Fibroblast of gingiva (primary cell): ENCODE data around the gene ARF5.

Source experiments
- DNase-seq: peaks from one replicate; pipeline ENCODE4 v3.0.0-alpha.2; 2011; ENCODE audit warnings: low read depth

ARF5 gene

DNA sequence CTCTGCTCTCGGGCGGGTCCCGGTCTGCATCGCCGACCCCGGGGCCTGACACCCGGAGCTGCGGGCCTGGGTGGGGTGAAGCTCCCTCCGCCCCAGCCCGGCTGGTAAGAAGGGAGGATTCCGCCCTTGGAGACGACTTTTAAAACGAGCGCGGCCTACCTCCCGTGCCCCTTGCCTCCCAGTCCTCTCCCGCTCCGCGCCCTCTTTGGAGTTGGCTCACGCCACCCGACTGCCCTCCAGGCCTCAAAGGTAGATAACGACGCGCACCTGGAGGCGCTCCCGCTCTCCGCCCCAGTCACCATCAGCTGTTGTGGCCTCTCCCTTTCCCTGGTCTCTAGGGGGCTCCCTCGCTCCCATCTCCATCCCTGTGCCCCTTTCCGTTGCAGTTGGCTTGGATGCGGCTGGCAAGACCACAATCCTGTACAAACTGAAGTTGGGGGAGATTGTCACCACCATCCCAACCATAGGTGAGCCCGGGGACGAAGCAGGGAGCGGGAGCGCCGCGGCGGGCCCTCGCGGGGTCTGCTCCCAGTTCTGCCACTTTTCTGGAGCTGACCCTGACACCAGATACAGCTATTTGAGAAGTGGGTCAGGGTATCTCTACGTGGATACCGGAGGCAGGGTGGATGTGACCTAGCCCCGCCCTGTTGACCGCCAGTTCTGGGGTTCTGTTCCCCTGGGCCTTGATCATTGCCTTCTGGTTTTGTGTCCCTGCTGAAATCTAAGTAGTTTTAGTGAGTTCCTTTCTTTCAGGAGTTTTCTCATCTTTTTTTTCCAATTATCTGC lies 679 bp downstream of the ARF5 start:
- DNase-seq = peak; percentile 36

DNA sequence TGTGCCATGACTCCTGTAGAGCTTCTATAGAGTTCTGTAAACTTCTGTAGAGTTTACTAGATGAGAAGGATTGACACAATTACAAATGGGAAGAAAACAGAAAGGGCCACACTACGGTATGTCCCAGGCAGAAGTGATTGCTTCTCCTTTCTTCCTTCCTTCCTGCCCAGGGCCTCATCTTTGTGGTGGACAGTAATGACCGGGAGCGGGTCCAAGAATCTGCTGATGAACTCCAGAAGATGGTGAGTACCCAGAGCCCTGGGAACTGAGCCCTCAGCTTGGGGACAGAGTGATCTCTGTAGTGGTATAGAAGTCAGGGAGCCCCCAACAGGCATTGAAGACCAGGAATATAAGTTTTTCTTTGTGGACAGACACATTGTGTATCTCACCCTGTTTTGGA lies 1.7 kb downstream of the ARF5 start:
- DNase-seq = no peak

DNA sequence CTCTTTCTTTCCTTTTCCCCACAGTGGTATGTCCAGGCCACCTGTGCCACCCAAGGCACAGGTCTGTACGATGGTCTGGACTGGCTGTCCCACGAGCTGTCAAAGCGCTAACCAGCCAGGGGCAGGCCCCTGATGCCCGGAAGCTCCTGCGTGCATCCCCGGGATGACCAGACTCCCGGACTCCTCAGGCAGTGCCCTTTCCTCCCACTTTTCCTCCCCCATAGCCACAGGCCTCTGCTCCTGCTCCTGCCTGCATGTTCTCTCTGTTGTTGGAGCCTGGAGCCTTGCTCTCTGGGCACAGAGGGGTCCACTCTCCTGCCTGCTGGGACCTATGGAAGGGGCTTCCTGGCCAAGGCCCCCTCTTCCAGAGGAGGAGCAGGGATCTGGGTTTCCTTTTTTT lies 3.0 kb downstream of the ARF5 start:
- no peak for DNase-seq

DNA sequence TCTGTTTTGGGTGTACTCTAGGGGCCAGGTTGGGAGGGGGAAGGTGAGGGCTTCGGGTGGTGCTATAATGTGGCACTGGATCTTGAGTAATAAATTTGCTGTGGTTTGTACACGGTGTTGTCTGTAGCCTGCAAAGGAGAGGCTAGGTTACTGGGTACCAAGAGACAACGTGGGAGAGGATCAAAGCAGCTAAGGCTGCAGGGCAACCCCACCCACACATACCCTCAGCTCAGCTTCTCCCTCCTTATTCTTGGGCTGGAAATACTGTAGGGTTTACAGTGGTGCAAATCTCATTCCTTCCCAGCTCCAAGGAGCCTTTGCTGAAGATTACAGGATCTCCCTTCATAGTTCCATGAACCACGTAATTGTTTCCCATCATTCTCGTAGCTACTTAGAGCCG lies 3.4 kb downstream of the ARF5 start:
- no peak for DNase-seq

DNA sequence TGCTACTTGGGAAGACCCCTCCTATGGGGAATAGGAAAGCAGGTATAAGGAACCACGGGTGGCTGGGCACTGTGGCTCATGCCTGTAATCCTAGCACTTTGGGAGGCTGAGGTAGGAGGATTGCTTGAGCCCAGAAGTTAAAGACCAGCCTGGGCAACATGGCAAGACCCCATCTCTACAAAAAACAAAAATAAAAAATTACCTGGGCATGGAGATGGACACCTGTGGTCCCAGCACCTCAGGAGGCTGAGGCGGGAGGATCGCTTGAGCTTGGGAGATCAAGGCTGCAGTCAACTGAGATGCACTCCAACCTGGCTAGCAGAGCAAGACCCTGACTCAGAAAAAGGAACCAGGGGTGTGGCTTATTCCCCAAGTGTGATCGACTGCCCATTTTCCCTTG lies 4.3 kb downstream of the ARF5 start:
- no peak for DNase-seq

DNA sequence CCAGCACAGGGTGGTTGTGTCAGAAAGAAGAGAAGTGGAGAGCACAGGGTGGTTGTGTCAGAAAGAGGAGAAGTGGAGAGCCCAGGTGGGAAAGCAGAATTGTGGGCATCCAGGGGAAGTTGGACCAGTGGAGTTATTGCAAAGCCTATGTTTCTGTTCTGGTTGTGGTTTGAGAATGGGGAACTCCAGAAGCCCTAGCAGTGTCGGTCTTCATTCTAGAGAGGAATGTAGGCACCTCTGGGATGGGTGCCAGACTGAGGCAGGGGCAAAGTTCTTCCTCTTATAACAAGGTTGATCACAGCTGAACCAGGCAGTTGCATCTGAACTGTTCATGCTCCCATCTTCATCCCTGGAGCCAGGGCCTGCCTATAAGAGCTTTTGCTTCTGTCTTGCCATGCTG lies 6.3 kb downstream of the ARF5 start:
- DNase-seq = no peak

DNA sequence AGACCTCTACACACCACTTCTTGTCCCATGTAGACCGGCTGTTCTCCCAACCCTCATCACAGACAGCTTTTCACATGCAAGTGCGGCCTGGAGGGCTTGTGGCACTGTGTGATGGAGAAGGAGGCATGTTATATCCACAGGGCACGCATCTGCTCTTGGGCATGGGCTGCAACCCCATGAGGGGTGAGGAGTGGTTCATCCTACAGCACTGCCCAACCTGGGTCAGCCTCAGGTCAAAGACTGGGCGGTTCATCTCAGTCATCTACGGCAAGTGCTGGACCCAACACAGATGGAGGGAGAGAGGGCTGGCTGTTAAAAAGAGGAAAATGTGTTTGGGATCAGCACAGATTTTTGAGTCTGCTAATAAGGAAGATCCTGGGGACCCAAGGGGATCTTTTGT lies 7.5 kb downstream of the ARF5 start:
- no peak for DNase-seq

DNA sequence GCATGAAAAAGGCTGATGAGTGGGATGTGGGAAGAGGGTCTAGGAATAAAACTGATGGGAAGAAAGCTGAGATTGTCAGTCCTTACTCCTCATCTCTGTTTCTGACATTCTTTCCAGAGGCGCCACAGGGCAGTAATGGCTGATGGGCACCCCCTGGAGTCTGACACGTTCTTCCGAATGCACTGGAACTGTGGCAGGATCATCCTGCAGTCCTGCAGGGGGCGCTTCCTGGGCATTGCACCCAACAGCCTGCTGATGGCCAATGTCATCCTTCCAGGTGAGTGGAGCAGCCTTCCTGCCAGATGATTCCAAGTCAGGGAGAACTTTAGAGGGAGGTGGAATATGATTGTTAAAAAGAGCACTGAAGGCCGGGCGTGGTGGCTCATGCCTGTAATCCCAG lies 10.1 kb downstream of the ARF5 start:
- no peak for DNase-seq

DNA sequence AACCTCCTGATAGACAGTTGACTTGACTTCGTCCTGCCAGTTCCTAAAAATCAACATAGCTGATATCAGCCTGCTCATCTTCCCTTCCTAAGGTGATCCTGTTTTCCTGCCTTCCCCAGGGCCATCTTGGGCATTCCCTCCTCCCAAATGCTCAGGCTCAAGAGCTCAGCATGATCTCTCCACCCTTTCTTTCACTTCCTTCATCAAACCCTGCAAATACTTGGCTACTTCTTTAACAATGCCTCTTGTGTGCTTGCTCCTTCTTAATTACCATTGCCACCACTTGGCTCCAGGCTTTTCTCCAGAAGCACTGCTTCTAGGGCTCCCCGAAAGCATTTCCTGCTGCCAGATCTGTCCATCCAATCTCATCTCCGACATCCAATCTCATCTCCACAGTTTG lies 12.7 kb downstream of the ARF5 start:
- no peak for DNase-seq

DNA sequence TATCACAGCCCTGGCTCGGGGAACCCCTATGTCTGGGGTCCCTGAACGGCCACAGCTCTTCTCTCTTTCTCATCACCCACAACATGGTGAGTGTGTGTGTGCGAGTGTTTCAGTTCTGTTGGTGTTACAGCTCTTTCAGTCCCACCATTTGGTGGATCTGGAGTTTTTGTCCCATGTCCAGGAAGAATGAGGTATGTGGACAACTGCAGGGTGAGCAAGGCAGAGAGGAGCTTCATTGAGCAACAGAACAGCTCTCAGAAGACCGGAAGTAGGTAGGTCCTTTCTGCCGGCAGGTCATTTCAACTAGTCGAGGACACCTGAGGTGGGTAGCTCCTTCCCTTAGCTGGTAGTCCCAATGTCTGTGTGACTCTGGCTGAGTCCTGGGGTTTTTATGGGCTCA lies 20.2 kb downstream of the ARF5 start:
- no peak for DNase-seq

DNA sequence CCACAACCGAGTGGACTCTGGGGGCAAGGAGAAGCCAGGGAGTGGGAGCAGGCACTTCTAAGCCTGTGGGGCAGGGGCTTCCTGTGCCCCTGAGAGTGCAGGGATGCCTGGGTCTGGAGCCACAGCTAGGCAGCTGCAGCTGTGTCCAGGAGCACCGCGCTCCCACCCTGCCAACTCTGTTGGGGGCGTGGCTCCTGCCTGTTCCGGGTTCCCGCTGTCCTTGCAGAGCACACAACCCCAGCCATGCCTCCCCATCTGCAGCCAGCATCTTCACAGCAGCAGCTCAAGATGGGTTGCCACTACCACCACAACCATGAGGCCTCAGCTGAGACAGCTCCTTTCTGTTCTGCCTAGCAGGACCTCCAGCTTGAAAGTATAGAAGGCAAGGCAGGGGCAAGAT lies 21.1 kb downstream of the ARF5 start:
- no peak for DNase-seq

DNA sequence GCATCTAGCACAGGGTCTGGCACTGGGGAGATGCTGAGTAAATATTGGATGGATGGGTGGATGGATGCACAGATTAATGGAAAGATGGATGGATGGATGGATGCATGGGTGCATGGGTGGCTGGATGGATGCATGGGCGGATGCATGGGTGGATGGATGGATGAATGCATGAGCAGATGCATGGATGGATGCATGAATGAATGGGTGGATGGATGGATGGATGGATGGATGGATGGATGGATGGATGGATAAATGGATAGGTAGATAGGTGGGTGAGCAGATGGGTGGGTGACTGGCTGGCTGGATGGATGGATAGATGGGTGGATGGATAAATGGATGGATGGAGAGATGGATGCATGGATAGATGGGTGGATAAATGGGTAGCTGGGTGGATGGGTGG lies 24.1 kb downstream of the ARF5 start:
- no peak for DNase-seq

DNA sequence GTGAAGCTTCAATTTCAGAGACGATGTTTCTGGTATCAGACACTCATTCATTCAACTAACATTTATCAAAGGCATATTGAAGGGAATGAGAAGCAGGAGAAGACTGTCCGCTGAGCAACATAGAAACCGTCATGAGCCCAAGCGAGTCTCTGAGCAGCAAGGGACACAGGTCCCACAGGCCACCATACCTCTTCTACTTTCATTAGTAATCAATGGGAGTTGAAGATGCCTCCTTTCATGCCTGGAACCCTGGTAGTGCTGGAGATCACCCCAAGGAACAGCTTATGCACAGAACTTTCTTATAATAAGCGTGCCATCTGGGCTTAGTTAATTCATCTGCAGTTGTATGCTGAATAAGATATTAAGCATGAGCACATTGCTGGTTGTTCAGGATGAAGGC lies 28.5 kb downstream of the ARF5 start:
- no peak for DNase-seq

DNA sequence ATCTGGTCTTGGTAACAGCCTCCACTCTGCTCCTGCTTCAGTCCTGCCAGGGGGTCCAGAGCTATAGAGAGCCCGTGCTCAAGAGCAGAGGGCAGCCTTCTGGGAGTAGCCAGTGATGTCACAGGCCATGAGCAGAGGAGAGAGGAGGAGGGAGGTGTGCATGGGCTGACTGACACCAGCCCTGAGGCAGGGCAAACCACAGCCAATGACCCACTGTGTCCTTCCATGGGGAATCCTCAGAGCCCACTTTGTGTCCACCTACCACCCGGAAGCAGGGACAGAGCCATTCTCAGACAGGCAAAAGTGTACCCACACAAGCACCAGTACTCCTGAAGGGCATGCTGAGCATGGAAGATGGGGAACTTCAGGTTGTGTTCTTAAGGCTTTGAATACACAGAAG lies 29.8 kb downstream of the ARF5 start, which contains the start of gene PAX4:
PAX4 (minus strand) TSS at position 101 of the 400 bp plus-strand sequence. CDS start 2,214 bp downstream, outside the sequence.
- no peak for DNase-seq

DNA sequence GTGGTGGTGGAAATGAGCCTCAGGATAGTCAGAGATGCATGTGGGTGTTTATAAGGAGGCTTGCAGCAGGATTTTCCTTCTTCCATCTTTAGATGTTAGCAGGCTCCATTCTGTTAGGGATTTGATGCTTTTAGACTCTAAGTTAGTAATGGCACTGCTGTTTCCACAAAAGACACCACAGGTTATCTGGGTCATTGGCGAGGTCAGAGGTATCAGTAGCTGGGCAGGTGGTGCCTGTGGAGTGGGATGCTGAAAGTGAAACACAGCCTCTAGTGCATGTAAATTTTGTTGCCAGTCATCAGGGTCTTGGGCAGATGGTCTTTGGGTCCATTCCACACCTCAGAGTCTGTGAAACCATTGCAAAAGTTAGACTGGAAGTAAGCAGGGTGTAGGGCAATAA lies 30.6 kb downstream of the ARF5 start:
- no peak for DNase-seq

DNA sequence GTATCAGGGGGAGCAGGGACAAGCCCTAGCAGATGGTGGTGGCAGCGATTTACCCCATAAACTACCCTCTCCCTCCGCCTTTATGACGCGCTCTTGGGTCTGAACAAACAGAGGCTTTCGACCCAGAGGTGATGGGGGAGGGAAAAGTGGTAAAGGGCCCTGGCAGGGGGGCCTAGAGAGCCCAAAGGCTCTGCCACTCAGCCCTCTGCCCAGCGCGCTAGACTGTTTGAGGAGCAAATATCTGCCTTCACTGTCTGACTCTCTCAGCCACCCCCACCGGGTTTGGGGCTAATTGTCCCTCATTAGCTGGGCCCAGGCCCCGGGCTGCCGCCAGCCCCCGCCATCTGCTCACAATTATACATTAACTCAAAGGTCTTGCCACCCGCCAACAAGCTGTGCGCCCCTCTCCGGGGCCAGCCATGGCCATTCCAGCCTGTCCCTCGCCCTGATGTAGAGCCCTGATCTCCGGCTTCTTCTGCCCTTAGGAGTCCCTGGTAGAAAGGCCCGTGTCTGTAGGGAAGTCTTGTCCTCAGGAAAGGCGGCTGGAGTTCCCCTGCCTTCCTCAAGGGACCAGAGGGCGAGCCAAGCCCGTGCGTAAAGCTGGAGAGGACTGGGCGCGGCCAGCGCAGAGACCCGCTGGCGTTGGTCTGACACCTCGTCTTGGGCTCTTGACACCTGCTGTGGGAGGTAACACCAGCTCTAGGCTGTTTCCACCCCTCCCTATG lies 31.6 kb downstream of the ARF5 start:
- no peak for DNase-seq

DNA sequence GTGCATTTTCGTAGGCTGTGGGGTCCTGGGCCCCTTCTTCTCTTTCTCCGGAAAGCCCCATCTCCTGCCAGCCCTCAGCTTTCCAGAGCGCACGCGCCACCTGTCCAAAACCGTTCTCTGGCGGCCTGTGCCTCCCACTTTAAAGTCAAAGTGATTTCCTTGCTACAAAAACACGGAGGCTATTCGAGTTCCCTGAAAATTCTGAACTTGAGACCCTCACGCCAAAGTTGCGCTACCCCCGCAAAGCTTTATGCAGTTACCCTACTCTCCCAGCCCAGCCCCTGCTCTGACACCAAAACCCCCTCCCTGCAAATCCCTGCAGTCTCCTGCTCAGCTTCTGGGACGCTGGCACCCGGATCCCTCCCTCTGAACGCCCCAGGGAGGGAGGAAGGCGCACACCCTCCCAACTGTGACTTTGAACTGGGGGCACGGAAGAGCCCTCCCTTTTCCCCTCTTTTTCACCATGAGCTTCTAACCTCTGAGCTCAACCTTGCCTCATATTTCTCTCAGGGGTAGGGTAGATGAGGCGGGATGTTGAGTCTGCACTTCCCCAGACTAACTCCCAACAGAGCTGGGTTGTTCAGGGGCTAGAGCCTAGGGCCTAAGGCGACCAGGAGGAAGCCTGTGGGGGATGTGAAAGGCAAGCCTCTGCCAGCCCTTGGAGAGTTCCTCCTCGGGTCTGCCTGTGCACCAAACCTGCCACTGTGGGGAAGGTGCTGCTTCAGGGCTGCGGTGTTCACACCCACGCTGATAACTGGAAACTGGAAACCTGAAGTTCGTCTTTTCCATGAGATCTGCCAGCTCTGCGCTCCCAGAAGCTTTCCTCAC lies 32.4 kb downstream of the ARF5 start:
- DNase-seq = no peak

DNA sequence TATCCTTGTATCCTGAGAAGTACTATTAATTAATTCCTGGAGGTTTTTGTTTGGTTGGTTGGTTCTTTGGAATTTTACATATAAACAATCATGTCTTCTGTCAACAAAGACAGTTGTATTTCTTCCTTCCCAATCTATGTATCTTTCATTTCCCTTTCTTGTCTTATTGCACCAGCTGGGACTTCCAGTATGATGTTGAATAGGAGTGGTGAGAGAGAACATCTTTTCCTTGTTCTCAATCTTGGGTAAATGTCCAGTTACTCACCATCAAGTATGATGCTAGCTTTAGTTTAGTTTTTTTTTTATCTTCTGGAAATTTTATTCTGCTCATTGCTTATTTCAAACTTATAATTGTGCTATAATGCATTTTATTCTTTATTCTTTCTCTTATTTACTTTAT lies 37.1 kb downstream of the ARF5 start:
- DNase-seq = no peak

DNA sequence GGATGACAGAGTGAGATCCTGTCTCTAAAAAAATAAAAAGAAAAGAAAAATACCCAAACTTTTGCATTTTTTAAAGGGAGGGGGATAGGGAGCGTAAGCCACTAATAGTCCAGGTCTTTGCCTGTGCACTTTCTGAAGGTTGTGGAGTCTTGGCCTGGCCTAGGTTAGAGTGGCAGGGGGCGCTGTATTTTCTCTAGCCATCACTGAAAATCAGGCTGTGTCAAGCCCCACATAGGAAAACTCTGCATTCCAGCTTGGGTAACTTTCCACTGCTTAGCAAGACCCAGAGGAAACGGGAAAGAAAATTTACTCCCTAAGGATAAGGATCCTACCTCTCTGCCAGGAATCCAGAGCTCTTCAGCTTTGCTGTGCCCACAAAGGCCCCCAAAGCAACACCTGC lies 40.2 kb downstream of the ARF5 start:
- no peak for DNase-seq

DNA sequence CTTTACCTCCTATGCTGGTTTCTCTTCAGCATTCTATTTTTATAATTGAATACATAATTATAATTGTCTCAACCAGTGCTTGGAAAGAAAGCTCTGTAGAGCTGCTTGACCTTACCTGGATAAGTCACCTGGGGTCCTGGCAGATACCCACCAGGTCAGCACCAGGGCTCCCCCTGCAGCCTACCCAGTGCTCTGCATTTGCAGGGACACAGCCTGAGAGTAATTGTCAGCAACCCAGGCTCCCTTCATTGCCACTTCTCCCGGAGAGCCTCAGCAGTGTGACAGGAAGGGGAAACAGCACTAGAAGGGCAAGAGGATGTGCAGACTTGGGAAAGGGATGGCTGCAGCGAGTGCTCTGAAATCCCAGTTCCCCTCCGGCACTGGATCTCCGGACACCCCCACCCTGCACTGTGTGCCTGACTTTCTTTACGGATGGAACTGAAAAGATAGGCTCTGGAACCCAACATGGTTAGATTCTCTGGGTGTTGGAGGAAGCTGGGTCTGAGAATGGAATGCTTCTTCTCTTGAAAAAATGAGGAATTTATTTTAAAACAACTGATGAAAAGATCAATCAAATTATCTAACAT lies 41.1 kb downstream of the ARF5 start:
- no peak for DNase-seq

DNA sequence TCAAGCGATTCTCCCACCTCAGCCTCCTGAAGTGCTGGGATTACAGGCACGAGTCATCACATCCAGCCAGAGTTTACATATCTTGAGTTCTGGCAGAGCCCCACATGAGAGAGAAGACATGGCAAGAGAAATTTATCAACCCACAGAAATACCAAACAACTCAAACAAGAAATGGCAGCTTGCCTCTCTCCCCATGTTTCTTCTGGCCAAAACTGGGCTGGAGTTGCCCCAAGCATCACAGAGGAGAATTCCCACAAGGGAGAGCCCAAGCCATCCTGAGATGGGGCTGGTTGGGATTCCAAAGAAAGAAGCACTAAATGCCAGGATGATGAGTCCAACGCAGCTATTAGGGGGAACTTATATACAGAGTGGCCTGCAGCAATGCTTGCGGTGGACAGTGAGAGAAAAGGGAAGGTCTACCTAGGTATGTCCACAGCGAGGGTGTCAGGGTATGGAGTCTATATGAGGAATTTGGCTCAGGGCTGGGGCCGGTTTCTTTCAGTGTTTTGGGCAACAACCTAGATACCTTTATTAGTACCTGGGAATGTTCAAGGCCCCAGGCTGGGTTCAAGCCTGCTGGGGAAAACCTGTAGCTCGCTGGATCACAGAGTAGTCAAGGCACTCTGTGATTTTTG lies 44.2 kb downstream of the ARF5 start:
- DNase-seq = peak; percentile 84
